Measurements from ENCODE around the gene PRDX1. TPM values are rescaled to one million over a fixed set of nuclear protein-coding genes. Genes with fewer than 3 reads are reported as not detected.
A peak's percentile ranks its signal among the peaks of the same experiment; 100 is the strongest.

The PRDX1 gene
- total and polyA plus RNA-seq, 2 of the 13 experiments (the other 11 are each of a cell fraction or from before 2014, with no cell fraction given) = 761 to 1,898 TPM

DNA sequence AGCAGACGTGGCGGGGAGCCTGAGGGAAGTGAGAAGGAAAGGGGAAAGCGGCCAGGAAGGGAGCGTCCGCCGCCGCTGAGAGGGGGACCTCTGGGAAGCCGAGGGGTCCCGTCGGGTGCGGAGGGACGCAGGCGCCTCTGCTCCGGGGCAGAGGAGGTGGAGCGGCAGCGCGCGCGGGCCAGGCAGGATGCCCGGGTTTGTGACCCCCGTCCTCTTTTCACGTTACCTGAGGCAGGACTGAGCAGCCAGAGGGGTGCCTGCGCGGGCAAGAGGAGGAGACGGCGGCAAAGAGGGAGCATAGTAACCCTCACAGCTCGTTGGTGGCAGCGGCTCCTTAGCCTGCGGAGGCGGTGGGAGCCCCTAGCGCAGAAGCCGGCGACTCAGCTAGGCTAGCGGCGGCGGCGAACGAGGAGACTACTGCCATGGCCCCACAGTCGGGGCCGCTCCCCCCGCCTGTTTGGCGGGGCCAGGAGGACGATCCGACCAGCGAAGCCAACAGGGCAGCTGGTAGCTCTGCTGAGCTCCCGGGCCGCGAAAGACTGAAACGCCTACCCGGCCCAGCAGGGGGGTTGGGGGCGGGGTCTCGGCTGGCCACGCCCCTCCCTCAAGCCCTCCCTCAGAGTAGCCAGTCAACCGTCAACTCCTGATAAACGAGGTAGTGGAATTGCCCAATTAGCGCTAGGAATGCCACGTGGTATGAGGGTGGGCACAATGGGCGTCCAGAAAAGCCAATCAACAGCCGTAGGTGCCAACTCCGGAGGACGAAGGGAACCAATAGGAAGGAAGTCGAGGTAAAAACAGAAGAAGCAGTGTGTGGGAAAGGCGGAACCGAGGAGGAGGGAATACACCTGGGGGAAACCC lies 30.8 kb downstream of the PRDX1 start, which contains the start of gene TESK2 (continued):
- TF ChIP-seq, protein P1, sequence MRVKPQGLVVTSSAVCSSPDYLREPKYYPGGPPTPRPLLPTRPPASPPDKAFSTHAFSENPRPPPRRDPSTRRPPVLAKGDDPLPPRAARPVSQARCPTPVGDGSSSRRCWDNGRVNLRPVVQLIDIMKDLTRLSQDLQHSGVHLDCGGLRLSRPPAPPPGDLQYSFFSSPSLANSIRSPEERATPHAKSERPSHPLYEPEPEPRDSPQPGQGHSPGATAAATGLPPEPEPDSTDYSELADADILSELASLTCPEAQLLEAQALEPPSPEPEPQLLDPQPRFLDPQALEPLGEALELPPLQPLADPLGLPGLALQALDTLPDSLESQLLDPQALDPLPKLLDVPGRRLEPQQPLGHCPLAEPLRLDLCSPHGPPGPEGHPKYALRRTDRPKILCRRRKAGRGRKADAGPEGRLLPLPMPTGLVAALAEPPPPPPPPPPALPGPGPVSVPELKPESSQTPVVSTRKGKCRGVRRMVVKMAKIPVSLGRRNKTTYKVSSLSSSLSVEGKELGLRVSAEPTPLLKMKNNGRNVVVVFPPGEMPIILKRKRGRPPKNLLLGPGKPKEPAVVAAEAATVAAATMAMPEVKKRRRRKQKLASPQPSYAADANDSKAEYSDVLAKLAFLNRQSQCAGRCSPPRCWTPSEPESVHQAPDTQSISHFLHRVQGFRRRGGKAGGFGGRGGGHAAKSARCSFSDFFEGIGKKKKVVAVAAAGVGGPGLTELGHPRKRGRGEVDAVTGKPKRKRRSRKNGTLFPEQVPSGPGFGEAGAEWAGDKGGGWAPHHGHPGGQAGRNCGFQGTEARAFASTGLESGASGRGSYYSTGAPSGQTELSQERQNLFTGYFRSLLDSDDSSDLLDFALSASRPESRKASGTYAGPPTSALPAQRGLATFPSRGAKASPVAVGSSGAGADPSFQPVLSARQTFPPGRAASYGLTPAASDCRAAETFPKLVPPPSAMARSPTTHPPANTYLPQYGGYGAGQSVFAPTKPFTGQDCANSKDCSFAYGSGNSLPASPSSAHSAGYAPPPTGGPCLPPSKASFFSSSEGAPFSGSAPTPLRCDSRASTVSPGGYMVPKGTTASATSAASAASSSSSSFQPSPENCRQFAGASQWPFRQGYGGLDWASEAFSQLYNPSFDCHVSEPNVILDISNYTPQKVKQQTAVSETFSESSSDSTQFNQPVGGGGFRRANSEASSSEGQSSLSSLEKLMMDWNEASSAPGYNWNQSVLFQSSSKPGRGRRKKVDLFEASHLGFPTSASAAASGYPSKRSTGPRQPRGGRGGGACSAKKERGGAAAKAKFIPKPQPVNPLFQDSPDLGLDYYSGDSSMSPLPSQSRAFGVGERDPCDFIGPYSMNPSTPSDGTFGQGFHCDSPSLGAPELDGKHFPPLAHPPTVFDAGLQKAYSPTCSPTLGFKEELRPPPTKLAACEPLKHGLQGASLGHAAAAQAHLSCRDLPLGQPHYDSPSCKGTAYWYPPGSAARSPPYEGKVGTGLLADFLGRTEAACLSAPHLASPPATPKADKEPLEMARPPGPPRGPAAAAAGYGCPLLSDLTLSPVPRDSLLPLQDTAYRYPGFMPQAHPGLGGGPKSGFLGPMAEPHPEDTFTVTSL (CRISPR knock-in tag; IDR thresholded peaks at IDR 0.05; ENCODE audit: borderline replicate concordance) = no peak
- TF ChIP-seq, protein P2, sequence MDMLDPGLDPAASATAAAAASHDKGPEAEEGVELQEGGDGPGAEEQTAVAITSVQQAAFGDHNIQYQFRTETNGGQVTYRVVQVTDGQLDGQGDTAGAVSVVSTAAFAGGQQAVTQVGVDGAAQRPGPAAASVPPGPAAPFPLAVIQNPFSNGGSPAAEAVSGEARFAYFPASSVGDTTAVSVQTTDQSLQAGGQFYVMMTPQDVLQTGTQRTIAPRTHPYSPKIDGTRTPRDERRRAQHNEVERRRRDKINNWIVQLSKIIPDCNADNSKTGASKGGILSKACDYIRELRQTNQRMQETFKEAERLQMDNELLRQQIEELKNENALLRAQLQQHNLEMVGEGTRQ (IDR thresholded peaks at IDR 0.05; ENCODE audit: low read depth, low read length) = peak; percentile 88
- TF ChIP-seq, protein P2 (CRISPR knock-in tag; IDR thresholded peaks at IDR 0.05; ENCODE audit: borderline replicate concordance) = peak; percentile 91; the same call in 1 of the 2 replicates
- TF ChIP-seq FOXC1 (CRISPR knock-in tag; IDR thresholded peaks at IDR 0.05; ENCODE audit: borderline replicate concordance) (no peak), MAFK (conservative IDR thresholded peaks at IDR 0.05 in 1 of 2, IDR thresholded peaks at IDR 0.05 in 1 of 2; ENCODE audit: low read length in 2 of 2) (no peak), ZNF282 (IDR thresholded peaks at IDR 0.05; ENCODE audit: partially characterized antibody) (no peak), FOXK2 (IDR thresholded peaks at IDR 0.05) (peak; percentile 89), ZNF44 (CRISPR knock-in tag; IDR thresholded peaks at IDR 0.05) (no peak), ZNF782 (CRISPR knock-in tag; IDR thresholded peaks at IDR 0.05; ENCODE audit: borderline replicate concordance) (no peak; the same call in 1 of the 2 replicates), REXO4 (CRISPR knock-in tag; IDR thresholded peaks at IDR 0.05; ENCODE audit: borderline replicate concordance) (no peak), JUNB (CRISPR knock-in tag; IDR thresholded peaks at IDR 0.05; ENCODE audit: borderline replicate concordance) (no peak), CBFB (CRISPR knock-in tag; IDR thresholded peaks at IDR 0.05) (0 out of 2 replicates have a peak, but pooled peaks have one; percentile 21)
- TF ChIP-seq, protein P3, sequence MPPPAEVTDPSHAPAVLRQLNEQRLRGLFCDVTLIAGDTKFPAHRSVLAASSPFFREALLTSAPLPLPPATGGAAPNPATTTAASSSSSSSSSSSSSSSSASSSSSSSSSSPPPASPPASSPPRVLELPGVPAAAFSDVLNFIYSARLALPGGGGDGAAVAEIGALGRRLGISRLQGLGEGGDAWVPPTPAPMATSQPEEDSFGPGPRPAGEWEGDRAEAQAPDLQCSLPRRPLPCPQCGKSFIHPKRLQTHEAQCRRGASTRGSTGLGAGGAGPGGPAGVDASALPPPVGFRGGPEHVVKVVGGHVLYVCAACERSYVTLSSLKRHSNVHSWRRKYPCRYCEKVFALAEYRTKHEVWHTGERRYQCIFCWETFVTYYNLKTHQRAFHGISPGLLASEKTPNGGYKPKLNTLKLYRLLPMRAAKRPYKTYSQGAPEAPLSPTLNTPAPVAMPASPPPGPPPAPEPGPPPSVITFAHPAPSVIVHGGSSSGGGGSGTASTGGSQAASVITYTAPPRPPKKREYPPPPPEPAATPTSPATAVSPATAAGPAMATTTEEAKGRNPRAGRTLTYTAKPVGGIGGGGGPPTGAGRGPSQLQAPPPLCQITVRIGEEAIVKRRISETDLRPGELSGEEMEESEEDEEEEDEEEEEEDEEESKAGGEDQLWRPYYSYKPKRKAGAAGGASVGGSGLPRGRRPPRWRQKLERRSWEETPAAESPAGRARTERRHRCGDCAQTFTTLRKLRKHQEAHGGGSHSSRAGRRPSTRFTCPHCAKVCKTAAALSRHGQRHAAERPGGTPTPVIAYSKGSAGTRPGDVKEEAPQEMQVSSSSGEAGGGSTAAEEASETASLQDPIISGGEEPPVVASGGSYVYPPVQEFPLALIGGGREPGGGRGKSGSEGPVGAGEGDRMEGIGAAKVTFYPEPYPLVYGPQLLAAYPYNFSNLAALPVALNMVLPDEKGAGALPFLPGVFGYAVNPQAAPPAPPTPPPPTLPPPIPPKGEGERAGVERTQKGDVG (CRISPR knock-in tag; IDR thresholded peaks at IDR 0.05; ENCODE audit: borderline replicate concordance) = peak; percentile 27; the same call in 1 of the 2 replicates
- TF ChIP-seq, protein P4, sequence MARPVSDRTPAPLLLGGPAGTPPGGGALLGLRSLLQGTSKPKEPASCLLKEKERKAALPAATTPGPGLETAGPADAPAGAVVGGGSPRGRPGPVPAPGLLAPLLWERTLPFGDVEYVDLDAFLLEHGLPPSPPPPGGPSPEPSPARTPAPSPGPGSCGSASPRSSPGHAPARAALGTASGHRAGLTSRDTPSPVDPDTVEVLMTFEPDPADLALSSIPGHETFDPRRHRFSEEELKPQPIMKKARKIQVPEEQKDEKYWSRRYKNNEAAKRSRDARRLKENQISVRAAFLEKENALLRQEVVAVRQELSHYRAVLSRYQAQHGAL (CRISPR knock-in tag; IDR thresholded peaks at IDR 0.05; ENCODE audit: not compliant biosample characterization) = no peak

All from HepG2 (cell line).